Psoas muscle (tissue), 8 donors: Measurements from ENCODE around the gene MAPKAPK2. TPM values are rescaled to one million over a fixed set of nuclear protein-coding genes. Genes with fewer than 3 reads are reported as not detected.

ENCODE experiments used
- ATAC-seq, 4 donors: fragments of 200-7000 bp; cut with Tn5 transposase; one replicate each; pipeline ENCODE4 v1.9.1; 2020; ENCODE audit warnings: moderate library complexity in 3 of 4, mild to moderate bottlenecking in 2 of 4
- DNase-seq, 2 donors: peaks; one replicate each; pipeline ENCODE4 v3.0.0-alpha.2; 2020
- H3K27ac ChIP-seq: fragments of 200-600 bp; one replicate; pipeline ENCODE4 v1.8.0; 2022
- H3K27me3 ChIP-seq, 3 donors: fragments of 200-600 bp in 1 of 3; one replicate each; pipeline versions ENCODE4 v1.6.1 to v1.8.0; 2013 to 2022; ENCODE audit warnings: low read length in 2 of 3, mild to moderate bottlenecking in 2 of 3, moderate library complexity in 1 of 3; ENCODE audit not compliant: insufficient read depth in 3 of 3
- H3K36me3 ChIP-seq, 2 donors: fragments of 200-600 bp in 1 of 2; one replicate each; pipeline versions ENCODE4 v1.6.1 to v1.8.0; 2013 to 2022; ENCODE audit warnings: low read depth in 1 of 2, mild to moderate bottlenecking in 1 of 2, moderate library complexity in 1 of 2; ENCODE audit not compliant: insufficient read depth in 1 of 2
- H3K4me1 ChIP-seq: fragments of 200-600 bp; one replicate; pipeline ENCODE4 v1.8.0; 2022
- H3K4me3 ChIP-seq: fragments of 200-600 bp; one replicate; pipeline ENCODE4 v1.8.0; 2022; ENCODE audit warnings: mild to moderate bottlenecking
- H3K9me3 ChIP-seq: fragments of 200-600 bp; one replicate; pipeline ENCODE4 v1.8.0; 2022
- CTCF ChIP-seq: fragments of 200-600 bp; IDR thresholded peaks from one replicate; pipeline ENCODE4 v1.8.0; 2022; ENCODE audit warnings: antibody characterized with exemption
- WGBS, 3 donors: extraction: QIAGEN DNeasy Blood & Tissue Kit; methylation state at CpG; one replicate each; pipeline versions ENCODE4 v1.1.6 to v1.1.7; 2013; 5-methylcytosine and 5-hydroxymethylcytosine counted together
- intact Hi-C, 2 donors: fragments of 100-400 bp; cut with DNase I; formaldehyde crosslinking; loops; one replicate each; pipeline versions ENCODE4 v1.11.0 to v1.14.2; 2022
- polyA plus RNA-seq, 3 donors: library from polyadenylated mRNA; stranded (reverse); fragments of 200-250 nt; gene quantifications; one replicate each; pipeline ENCODE4 v1.2.3, GENCODE V29; 2013
- total RNA-seq, 4 donors: library from RNA; stranded (reverse); fragmentation: NEBNext Ultra II Directional in 2 of 4; extraction: Animal tissue kit (Norgen Biotek cat#: 25700) in 2 of 4; gene quantifications; one replicate each; pipeline versions ENCODE4 v1.2.1 to v1.2.4, GENCODE V29; 2021 to 2023
- donor health status: healthy with polysubstance abuse.
- donor health status: DM: no; HTN: no; CAD: no; lungs with moderate emphysema.
- donor health status: Bipolar disorder and iron deficiency.
- donor health status: healthy.
- donor health status: DM: yes; HTN: yes; CAD: no.
- donor health status: DM: no; HTN: no; CAD: no.
- donor health status: DM: no; HTN: no; CAD: no.
- donor health status: DM: yes; HTN: yes; CAD: no.

The MAPKAPK2 gene
- total and polyA plus RNA-seq, 7 donors, result 89.4 to 198 (median 139) TPM

GRCh38 chr1:206736878-206737728 lies 52.4 kb downstream of the MAPKAPK2 start:
- no peaks in the 10 kb centered on the region for H3K9me3 ChIP-seq
- DNase-seq, result no peak
- H3K4me1 ChIP-seq, result peaks cover 11% of the 10 kb centered on the region
- H3K4me3 ChIP-seq, result no peak overlapping the region
- WGBS, 3 donors, result 82 to 92% (median 88%) methylated on average over 14 of the region's 14 CpGs
- TF ChIP-seq CTCF, result no peak
- peaks cover 0 to 38% of the 10 kb centered on the region in 2 donors for H3K36me3 ChIP-seq
- intact Hi-C loops, result loop anchor here (5.0 kb wide), 2 partner anchors 65 to 175 kb away; no protein-coding TSS in a partner anchor
- H3K27me3 ChIP-seq, result no peaks in the 10 kb centered on the region
- peak overlapping the region; percentile 10 for H3K27ac ChIP-seq
- ATAC-seq, result no peak

GRCh38 chr1:206737729-206738201 lies 53.1 kb downstream of the MAPKAPK2 start:
- no peak for TF ChIP-seq CTCF
- H3K27ac ChIP-seq, result no peak overlapping the region
- intact Hi-C loops, result loop anchor here (5.0 kb wide), 2 partner anchors 65 to 175 kb away; no protein-coding TSS in a partner anchor

GRCh38 chr1:206738370-206739366 lies 54.0 kb downstream of the MAPKAPK2 start:
- H3K4me3 ChIP-seq, result no peak overlapping the region
- WGBS, 3 donors, result 45 to 58% (median 47%) methylated on average over 3 of the region's 3 CpGs
- DNase-seq, result no peak
- H3K9me3 ChIP-seq, result no peaks in the 10 kb centered on the region
- no peaks in the 10 kb centered on the region for H3K27me3 ChIP-seq
- intact Hi-C loops, result loop anchor here (5.0 kb wide), 2 partner anchors 64 to 174 kb away; no protein-coding TSS in a partner anchor
- ATAC-seq, result peak in 2 of 4 donors; percentile 18 to 33
- no peak for TF ChIP-seq CTCF
- no peak overlapping the region for H3K27ac ChIP-seq
- H3K4me1 ChIP-seq, result peaks cover 11% of the 10 kb centered on the region
- H3K36me3 ChIP-seq, result peaks cover 0 to 22% of the 10 kb centered on the region in 2 donors

More at GRCh38 chr1:206737729-206738201, 53.1 kb downstream of the MAPKAPK2 start:
- no peaks in the 10 kb centered on the region for H3K27me3 ChIP-seq
- DNase-seq (no peak), ATAC-seq (peak in 2 of 4 donors; percentile 19 to 24)
- H3K4me3 ChIP-seq, result no peak overlapping the region
- H3K9me3 ChIP-seq, result no peaks in the 10 kb centered on the region
- peaks cover 0 to 31% of the 10 kb centered on the region in 2 donors for H3K36me3 ChIP-seq
- H3K4me1 ChIP-seq, result peaks cover 11% of the 10 kb centered on the region
- WGBS, 3 donors, result 37 to 52% (median 44%) methylated on average over 3 of the region's 3 CpGs

GRCh38 chr1:206739411-206740076 lies 54.8 kb downstream of the MAPKAPK2 start:
- Histone ChIP-seq H3K4me1 (peaks cover 11% of the 10 kb centered on the region), H3K27ac (no peak overlapping the region), H3K9me3 (no peaks in the 10 kb centered on the region), H3K27me3 (no peaks in the 10 kb centered on the region), H3K4me3 (no peak overlapping the region), H3K36me3 (peaks cover 0 to 14% of the 10 kb centered on the region in 2 donors)
- 15 to 24% (median 18%) methylated on average over 5 of the region's 5 CpGs for WGBS, 3 donors
- no peak for TF ChIP-seq CTCF
- ATAC-seq, result peak; percentile 29 to 53 (median 34)
- DNase-seq, result no peak
- intact Hi-C loops, result loop anchor here (5.0 kb wide), 2 partner anchors 63 to 173 kb away; no protein-coding TSS in a partner anchor
